GM19043 (cell line): ENCODE data around the gene MYO7A.

Experiments used
- ATAC-seq: cut with Tn5 transposase; IDR thresholded peaks from one replicate; pipeline ENCODE4 v1.9.1; 2021; ENCODE audit warnings: low read depth; ENCODE audit not compliant: unreplicated experiment

Gene MYO7A

DNA sequence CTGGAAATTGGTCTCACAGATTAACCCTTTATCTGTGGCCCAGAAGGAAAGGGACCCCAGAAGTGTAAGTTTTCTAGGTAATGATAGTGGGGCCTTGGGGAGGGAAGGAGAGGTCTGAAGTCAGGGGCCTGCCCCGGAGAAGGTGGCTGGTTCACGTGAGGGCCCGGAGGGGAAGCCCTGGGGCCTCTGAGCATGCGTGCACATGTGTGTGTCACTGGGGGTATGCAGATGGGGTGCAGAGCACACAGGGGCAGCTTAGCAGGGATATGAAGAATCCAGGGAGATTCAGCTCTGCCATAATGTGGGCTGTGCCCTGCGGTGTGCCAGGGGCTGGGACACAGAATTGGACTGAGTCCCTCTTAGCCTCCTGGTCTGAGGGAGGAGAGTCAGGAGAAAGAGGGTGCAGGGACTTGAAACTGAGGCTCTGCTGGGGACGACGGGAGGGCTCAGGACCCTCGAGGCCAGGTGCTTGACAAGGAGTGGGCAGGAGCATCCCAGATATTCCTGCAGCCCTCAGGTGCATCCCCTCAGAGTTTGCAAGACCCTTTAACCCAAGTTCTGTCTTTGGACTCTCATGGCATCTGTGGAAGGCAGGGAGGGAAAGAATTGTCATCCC, 15.5 kb downstream of the MYO7A start:
- no peak for ATAC-seq

DNA sequence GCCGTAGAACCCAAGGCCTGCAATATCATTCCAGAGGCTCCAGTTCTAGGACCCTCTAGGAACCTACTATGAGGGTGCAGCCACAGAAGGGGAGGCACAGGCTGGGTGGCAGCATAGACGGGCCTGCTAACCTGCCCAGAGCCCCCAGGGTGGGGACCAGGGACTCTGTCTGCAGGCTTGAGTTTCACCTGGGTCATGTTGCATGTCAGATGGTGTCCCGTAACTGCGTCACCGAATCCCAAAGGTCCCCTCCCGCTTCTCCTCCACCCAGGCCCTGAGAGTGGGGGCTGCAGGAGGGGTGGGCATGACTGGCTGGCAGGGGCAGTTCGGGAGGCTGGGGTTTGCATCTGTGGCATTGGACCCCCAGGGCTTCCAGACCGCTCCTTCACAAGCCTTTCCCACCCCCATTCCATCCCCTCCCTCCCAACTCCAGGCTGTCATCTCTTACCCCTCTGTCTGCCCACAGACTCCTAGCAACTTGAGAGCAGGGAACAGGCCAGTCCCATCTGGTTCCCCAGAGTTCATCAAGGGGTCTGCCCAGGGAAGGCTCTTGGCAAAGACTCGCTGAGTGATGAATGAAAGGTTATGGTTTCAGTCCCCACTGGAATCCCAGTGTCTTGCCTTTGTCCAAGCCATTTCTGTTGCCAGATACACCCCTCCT, 16.3 kb downstream of the MYO7A start:
- no peak for ATAC-seq

DNA sequence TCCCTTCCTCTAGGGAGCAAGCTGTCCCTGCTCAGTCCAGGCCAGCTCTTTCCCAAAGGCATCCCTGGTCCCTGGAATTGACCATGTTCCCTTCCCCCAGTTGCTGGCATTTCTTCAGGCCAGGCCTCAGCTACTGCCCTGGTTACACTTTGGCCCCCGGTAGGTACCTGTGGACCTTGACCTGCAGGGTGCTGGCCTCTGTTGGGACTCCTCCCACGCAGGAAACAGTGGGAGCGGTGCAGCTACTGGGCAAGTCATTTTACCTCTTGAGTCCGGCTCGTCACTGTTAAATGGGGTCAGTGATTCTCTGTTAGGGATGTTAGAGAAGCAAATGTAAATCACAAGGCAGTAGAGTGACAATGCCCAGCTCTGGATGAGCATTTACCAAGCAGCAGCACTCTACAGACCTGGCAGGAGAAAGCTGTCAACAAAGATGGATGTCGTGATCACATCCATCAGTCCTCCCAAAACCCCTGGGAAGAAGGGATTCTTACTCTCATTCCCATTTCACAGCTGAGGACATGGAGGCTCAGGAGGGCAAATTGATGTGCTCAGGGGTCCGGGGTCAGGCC, 16.9 kb downstream of the MYO7A start:
- ATAC-seq = no peak

DNA sequence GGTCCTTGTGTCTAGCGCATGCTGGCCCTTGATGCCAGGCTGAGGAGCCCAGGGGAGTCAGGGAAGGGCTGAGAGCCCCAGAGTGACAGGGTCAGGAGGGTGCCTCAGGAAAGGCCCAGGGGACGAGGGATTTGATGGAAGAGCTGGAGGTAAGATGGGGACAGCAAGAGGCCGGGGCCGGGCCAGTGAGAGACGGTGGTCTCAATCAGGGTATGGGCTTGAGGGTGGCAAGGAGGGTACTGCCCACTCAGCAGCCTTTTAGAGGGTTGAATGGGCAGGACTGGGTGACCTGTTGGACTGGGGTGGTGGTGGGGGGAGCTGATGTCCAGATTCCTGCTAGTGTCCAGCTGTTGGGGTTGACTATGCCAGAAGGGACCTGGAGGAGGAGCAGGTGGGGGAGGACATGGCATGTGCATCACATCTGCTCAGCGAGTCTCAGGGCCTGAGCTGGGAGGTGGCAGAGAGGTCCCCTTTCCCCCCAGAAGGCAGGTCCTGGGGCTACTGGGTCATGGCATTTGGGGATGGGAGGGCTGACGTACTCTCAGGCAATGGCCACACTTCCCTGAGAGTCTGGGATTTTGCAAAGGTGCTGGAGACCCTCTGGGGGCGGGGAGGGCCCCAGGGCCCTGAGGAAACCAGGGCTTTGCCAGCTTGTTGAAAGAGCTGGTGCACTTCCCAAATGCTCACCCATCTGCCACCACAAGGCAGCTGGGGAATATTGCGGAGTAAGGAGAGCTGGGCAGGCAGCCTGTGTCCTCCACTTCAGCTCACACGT, 18.4 kb downstream of the MYO7A start:
- ATAC-seq = no peak

DNA sequence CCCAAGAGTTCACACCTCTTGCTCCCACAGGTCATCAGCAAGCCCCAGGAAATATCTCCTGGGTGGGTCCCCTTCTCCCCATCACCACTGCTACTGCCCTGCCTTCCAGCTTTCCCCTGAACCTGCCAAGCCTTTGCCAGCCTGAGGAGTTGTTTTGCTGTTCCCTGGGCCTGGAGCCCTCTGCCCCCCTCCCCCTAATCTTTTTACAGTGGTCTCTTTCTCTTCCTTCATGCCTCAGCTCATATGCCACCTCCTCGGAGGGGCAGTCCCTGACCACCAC, 18.9 kb downstream of the MYO7A start:
- ATAC-seq = no peak

DNA sequence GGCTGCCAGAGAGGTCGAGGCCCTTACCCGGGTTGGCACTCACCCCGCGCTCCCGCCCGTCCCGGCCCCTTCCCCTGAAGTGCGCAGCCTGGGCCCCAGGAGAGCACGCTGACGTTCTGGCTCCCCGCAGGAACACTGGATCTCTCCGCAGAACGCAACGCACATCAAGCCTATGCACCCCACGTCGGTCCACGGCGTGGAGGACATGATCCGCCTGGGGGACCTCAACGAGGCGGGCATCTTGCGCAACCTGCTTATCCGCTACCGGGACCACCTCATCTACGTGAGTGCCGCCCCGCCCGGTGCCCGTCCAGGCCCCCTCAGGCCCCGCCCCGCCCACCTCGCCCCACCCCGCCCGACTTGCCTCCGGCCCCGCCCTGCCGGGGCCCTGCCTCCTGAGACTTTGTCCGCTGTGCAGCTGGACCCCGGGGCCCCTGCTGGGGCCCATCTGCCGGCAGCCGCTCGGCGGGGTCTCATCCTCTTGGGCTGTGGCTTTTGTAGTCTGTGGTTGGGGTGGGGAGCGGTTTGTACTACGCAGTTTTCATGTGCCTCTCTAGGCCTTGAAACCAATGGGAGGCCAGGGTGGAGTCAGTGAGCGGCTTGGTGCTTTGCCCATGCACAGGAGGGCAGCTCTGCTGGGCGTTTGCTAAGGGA, 19.7 kb downstream of the MYO7A start:
- no peak for ATAC-seq

DNA sequence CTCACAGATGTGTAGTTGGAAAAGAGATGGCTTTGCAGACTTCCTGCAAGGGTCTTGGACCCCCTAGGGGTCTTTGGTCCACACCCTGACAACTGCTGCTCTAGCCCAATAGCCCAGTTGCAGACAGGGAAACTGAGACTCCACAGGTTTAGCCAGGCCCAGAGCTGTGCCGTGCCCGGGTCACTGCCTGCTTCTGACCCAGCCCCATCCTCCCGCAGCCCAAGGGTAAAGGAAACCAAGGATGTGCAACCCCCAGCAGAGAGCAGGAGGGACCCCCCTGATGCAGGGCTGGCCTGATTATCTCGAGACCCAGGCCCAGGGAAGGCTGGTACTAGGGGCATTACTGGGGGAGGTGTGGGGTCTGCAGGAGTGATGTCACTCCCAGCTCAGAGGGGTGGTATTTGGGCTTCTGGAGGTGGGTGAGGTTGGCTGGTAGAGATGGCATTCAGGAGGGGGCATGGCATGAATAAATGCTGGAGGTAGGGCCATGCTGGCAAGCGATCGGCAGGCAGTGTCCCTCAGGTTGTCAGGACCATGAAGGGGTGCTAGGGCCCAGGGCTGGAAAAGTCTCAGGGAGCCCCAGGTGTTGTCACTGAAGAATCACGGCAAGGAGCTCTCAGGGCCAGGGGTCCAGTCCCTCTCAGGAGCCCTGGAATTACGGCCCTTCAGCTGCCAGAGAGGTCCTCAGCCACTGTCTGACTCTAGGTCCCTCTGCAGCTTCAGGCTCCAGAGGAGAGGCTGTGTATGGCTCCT, 21.1 kb downstream of the MYO7A start:
- ATAC-seq = no peak

DNA sequence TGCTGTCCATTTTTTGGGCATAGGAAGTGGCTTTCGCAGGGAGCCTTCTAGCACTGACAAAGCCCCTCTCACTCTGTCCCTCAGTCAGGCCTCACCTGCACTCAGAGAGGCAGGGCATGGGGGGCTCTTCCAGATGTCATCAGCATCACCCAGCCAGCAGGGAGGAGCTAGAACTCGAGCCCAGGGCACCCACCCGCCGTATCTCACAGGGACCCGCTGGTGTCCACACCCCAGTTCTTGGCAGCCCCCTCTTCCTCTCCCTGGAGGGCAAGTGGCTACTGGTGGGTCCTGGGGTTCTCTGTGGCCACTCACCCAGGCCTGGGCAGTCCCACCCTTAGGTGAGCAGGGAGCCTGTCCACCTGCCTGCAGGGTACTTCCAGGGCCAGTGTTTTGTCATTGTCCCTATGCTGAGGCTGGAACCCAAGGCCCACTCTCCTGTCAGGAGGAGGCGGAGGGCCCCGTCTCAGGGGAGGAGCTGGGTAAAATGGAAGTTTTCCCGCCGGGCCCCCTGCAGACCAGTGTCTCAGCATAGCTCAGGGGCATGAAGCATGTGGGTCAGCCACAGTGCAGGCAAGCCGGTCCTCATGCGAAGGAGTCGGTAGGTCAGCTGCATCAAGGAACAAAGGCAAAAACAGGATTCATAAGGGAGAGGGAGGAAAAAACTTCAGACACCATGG, 21.8 kb downstream of the MYO7A start:
- ATAC-seq = no peak

DNA sequence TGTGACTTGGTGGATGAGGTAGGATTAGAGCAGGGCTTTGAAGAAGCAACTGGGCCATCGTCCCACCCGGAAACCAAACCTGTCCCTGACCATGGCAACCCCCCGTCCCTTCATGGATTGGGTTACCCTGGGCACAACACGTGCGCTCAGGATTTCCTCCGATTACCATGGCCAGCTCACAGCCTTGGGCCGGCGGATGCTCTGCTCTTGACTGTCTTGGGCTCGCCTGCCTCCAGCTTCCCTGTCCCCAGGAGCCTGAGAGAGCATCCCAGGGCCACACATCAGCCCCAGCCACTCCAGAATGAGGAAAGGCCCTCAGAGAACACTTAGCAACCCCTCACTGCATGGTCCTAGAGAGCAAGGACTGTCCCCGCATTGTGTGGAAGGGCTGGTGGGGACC, 22.8 kb downstream of the MYO7A start:
- no peak for ATAC-seq

DNA sequence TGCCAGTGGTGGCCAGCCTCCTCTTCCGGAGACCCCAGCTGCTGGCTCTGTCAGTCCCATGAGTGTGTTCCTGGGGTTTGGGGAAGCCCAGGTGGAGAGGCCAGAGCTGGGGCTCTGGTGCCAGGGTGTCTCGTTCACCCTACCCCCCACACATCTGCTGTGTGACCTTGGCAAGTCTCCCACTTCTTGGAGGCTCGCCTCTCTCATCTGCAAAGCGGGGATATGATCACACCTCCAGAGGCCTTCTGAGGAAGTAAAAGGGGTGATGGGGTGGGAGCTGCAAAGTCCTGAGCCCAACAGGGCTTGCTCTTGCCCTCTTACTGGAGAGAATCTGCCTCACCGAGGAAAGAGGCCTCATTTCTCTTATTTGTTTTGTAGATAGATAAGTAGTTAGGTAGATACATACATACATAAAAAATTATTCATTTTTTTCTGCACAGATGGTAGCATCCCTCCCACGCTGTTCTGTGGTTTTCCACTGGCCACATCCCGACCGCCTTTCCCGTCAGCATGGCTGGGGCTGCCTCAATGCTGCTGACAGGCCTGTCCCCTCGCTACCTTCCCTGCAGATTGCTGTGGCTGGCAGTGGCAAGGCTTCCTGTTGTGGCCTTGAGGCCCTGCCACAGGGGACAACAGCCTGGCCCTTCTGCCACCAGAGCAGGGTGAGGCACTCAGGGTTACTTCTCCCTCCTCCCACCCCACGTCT, 23.9 kb downstream of the MYO7A start:
- ATAC-seq = no peak

DNA sequence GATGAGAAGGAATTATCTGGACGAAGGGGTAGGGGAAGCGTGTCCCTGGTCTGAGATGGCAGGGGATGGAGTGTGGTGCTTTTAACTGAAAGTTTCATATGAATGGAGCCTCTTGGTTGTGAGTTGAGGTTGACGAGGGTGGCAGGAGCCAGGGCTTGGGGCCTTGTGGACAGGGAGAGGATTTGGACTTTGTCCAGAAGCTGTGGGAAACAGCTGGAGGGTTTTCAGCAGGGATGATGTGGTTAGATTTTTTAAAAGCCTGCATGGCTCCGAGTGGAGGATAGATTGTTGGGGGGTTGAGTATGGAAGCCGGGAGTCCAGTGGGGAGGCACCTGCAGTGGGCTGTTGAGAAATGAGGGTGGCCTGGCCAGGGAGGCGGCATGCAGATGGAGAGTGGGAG, 24.8 kb downstream of the MYO7A start:
- ATAC-seq = no peak

DNA sequence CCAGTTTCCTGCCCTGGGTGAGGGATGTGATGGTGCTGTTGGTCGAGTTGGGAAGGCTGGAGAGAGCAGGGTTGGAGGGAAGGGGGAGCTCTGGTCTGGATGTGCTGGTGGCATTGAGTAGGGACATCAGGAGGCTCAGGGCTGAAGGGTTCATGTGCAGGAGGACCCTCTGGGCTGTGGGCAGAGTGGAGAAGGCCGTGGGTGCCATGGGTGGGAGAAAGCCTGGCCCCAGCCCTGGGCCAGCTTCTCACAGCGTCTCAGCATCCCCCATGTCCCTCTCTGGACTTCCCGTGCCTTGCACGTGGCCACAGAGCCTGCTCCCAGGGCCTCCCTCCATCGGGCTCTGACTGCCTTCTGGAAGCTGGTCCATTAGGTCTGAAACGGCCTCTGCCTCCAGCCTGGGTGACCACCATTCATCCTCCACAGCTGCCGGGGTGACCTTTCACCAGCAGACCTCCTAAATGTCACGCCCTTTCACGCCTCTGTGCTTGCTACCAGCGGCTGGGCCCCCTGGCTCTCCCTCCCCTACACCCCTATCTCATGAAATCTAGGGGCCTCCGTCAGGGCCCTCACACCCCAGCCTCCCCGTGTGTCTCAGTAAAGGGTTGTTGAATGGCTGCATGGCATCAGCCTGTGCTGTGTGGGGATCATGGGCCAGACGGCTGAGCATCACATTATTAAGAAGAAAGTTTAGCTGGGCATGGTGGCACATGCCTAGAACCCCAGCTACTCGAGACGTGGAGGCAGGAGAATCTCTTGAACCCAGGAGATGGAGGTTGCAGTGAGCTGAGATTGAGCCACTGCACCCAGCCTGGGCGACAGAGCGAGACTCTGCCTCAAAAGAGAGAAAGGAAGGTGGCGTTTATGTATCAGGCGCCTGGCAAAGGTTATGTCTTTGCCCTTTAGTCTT, 25.5 kb downstream of the MYO7A start:
- no peak for ATAC-seq

DNA sequence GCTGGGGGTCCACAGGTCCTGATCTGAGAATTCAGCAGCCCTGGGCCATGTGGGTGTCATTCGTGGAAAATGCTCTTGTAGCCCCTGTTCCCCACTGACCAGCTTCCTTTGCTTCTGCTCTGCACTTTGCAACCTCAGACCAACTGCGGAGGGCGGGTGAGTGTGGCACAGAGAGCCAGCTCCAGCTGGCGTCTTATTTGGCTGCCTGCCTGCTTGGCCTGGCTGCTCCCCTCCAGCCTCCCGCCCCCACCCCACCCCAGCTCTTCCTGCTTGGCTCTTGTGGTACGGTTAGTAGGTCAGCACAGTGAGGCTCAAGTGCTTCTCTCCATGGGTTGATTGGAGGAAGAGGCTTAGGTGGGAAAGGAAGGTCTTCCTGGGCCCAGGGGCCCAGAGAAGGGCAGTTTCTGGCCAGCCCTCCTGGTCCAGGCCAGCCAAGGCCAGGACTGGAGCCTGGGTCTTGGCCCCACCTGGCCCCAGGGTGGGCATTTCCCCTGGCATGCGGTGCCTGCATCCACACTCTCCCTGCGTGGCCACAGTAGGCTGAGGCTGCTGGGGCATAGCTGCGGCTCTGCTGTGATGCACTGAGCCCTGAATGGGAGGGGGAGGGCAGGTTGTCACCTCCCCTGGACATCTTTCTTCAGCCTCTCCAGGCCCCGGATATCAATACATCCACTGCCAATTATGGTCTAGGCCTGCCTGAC, 26.5 kb downstream of the MYO7A start:
- no peak for ATAC-seq

DNA sequence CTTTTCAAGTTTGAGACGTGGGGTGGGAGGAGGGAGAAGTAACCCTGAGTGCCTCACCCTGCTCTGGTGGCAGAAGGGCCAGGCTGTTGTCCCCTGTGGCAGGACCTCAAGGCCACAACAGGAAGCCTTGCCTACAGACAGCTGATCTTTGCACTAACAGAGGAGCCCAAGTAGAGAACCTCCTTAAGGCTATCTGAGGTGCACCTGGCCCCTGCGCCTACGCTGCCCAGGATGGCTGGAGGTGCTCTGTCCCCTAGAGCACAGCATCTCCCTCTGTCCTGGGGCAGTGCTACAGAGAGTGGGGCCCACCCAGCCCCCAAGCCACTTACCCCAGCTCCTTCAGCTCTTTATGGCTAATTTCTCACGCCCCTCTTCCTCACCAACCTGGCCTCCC, 27.0 kb downstream of the MYO7A start:
- no peak for ATAC-seq

DNA sequence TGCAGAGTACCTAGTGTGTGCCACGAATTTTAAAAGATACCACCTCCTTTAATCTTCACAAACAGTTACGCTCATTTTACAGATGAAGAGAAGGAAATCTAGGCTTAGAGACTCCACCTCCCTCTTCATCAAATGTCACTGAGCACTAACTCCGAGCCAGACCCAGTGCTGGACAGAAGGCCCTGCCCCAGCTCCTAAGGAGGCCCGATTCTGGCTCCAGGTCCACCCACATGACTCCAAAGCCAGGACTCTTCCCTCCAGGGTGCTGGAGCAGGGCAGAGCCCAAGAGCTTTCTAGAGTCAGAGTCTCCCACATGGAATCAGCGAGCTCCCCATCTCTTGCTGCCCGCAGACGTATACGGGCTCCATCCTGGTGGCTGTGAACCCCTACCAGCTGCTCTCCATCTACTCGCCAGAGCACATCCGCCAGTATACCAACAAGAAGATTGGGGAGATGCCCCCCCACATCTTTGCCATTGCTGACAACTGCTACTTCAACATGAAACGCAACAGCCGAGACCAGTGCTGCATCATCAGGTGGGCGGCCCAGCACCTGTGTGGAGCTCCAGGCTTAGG, 27.6 kb downstream of the MYO7A start:
- no peak for ATAC-seq

DNA sequence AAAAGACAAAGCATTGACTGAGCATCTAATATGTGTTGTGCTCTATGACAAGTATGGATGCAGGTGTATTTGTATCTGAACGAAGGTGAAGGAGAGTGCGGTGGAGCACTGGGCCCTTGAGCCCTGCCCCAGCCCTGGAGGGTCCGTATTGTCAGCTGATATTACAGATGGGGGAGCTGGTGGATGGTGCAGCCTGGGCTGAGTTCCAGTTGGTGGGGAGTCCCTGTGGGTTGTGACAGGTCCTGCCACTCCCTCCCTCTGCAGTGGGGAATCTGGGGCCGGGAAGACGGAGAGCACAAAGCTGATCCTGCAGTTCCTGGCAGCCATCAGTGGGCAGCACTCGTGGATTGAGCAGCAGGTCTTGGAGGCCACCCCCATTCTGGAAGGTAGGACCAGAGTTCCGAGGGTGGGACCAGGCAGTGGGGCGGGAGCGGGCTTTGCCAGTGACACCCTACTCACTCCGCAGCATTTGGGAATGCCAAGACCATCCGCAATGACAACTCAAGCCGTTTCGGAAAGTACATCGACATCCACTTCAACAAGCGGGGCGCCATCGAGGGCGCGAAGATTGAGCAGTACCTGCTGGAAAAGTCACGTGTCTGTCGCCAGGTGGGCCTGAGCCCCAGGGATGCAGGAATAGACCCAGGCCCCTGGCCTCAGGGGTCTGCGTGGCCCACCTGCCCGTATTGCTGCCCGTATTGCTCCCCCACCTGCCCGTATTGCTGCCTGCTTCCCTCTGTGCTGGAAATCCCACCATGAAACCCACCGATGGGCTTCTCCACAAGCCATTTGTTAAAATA, 28.6 kb downstream of the MYO7A start:
- no peak for ATAC-seq
